NB4 (cell line): ENCODE data around the gene ASCC2.

Experiments used
- DNase-seq: peaks from one replicate; pipeline ENCODE4 v3.0.0; 2010; ENCODE audit warnings: low read depth
- H3K4me3 ChIP-seq: one replicate; pipeline ENCODE4 v1.5.1; 2011; ENCODE audit warnings: mild to moderate bottlenecking, low read depth, low read length, moderate library complexity
- MYC ChIP-seq: IDR thresholded peaks from 2 replicates; pipeline ENCODE4 v1.6.1; 2011; ENCODE audit warnings: low read depth, low read length
- POLR2A ChIP-seq: IDR thresholded peaks from 2 replicates; pipeline ENCODE4 v1.6.1; 2011; ENCODE audit warnings: mild to moderate bottlenecking; ENCODE audit not compliant: insufficient read length; ENCODE audit errors: extremely low read depth
- TF ChIP-seq, protein P1 (sequence below): IDR thresholded peaks from one replicate; pipeline ENCODE4 v1.5.1; 2012; ENCODE audit warnings: low read depth, low read length
- TF ChIP-seq, protein P2 (sequence below): IDR thresholded peaks from 2 replicates; pipeline ENCODE4 v1.6.1; 2011; ENCODE audit warnings: low read depth, low read length

ASCC2 gene

DNA sequence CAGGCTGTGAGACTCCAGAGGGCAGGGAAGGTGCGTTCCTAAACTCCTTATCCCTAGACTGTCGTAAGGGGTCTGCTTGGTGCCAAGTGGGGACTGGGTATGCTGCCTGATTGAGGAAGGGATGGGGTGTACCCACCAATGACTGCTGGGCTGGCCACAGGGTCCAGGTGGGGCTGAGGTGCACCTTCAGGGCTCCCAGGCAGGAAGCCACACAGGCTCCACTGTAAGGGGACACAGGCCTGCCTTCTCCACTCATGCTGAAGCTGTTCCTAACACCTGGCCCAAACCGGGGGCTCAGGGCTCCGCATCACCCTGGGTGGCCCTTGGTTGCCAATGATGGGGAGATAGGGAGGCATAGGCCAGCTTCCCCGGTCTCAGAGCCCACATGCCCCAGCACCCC is 97.9 kb downstream of the ASCC2 start:
- no peak overlapping the region for H3K4me3 ChIP-seq
- no peak for DNase-seq
- TF ChIP-seq, protein P1, sequence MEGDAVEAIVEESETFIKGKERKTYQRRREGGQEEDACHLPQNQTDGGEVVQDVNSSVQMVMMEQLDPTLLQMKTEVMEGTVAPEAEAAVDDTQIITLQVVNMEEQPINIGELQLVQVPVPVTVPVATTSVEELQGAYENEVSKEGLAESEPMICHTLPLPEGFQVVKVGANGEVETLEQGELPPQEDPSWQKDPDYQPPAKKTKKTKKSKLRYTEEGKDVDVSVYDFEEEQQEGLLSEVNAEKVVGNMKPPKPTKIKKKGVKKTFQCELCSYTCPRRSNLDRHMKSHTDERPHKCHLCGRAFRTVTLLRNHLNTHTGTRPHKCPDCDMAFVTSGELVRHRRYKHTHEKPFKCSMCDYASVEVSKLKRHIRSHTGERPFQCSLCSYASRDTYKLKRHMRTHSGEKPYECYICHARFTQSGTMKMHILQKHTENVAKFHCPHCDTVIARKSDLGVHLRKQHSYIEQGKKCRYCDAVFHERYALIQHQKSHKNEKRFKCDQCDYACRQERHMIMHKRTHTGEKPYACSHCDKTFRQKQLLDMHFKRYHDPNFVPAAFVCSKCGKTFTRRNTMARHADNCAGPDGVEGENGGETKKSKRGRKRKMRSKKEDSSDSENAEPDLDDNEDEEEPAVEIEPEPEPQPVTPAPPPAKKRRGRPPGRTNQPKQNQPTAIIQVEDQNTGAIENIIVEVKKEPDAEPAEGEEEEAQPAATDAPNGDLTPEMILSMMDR: no peak
- TF ChIP-seq, protein P2, sequence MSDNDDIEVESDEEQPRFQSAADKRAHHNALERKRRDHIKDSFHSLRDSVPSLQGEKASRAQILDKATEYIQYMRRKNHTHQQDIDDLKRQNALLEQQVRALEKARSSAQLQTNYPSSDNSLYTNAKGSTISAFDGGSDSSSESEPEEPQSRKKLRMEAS: no peak
- TF ChIP-seq POLR2A: no peak
- TF ChIP-seq MYC: no peak

DNA sequence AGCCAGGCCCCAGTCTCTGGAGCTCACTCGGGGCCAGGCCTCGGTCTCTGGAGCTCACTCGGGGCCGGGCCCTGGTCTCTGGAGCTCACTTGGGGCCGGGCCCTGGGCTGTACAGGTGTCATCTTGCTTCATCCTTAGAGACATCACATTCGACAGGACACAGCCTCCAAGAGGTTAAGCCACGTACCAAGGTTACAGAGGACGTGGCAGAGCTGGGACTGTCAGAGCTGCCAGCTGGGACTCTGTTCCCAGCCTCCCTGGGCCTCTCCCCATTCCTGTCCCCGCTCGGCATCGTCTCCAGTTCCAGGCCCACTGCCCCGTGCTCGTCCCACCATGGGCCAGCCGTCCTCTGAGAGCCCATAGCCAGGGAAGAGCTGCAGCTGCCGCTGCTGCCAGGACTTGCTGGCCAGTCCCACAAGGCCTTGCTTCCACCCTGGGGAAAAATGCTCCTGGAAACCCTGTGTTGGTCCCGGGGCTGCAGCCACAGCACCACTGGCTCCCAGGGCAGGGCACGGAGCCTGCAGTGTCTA is 98.7 kb downstream of the ASCC2 start:
- DNase-seq: no peak
- H3K4me3 ChIP-seq: no peak overlapping the region
- no peak for TF ChIP-seq POLR2A
- TF ChIP-seq, protein P2: no peak
- TF ChIP-seq, protein P1: no peak
- no peak for TF ChIP-seq MYC
